OCI-LY3 (cell line): ENCODE results near the gene SUCLA2.

Source experiments
- H2AFZ ChIP-seq: fragments of 200-600, 300-600 bp; shearing (Covaris generic); 2 replicates; pipeline ENCODE4 v1.6.0; 2014; ENCODE audit warnings: antibody characterized with exemption, low read depth, low read length
- H3K27ac ChIP-seq: fragments of 200-600, 300-600 bp; sonication (generic); 2 replicates; pipeline ENCODE4 v1.5.1; 2014; ENCODE audit warnings: mild to moderate bottlenecking, low read length, moderate library complexity, mixed read lengths
- H3K27me3 ChIP-seq: fragments of 200-600, 300-600 bp; sonication (generic); 2 replicates; pipeline ENCODE4 v1.6.1; 2014; ENCODE audit warnings: low read depth, low read length, mixed read lengths
- H3K36me3 ChIP-seq: fragments of 200-600, 300-600 bp; sonication (generic); replicated peaks from 2 replicates; pipeline ENCODE3; 2014; ENCODE audit warnings: low read depth, low read length, mixed read lengths
- H3K4me1 ChIP-seq: fragments of 300-600, 200-600 bp; sonication (generic); 2 replicates; pipeline ENCODE4 v1.6.1; 2014; ENCODE audit warnings: low read length, mixed read lengths
- H3K4me2 ChIP-seq: fragments of 200-600, 300-600 bp; sonication (generic); 2 replicates; pipeline ENCODE4 v1.6.1; 2014; ENCODE audit warnings: low read length, mixed read lengths
- H3K4me3 ChIP-seq: fragments of 300-600, 200-600 bp; sonication (generic); 2 replicates; pipeline ENCODE4 v1.5.1; 2014; ENCODE audit warnings: antibody characterized with exemption, mild to moderate bottlenecking, low read length, moderate library complexity
- H3K79me2 ChIP-seq: fragments of 300-600, 200-600 bp; shearing (Covaris generic); 2 replicates; pipeline ENCODE4 v1.6.1; 2014; ENCODE audit warnings: mild to moderate bottlenecking, low read length, mixed read lengths
- H3K9ac ChIP-seq: fragments of 300-600, 200-600 bp; shearing (Covaris generic); 2 replicates; pipeline ENCODE4 v1.6.0; 2014; ENCODE audit warnings: mild to moderate bottlenecking, low read length, moderate library complexity
- H3K9me3 ChIP-seq: fragments of 200-600, 300-600 bp; shearing (Covaris generic); 2 replicates; pipeline ENCODE4 v1.6.1; 2014; ENCODE audit warnings: low read length, mixed read lengths; ENCODE audit not compliant: insufficient read depth
- H4K20me1 ChIP-seq: fragments of 200-600, 300-600 bp; sonication (generic); 2 replicates; pipeline ENCODE4 v1.6.1; 2016; ENCODE audit warnings: low read length, mixed read lengths; ENCODE audit not compliant: insufficient read depth
- CTCF ChIP-seq: fragments of 200-600, 300-600 bp; sonication (generic); IDR thresholded peaks from 2 replicates; pipeline ENCODE4 v1.5.1; 2014; ENCODE audit warnings: antibody characterized with exemption, low read length, low read depth
- EZH2phosphoT487 ChIP-seq: fragments of 200-600 bp; shearing (Covaris generic); IDR thresholded peaks from 2 replicates; pipeline ENCODE4 v1.6.1; 2018; ENCODE audit warnings: antibody characterized with exemption, mixed run types, low read depth

SUCLA2 gene

GRCh38 chr13:48029859-48030258, 28.8 kb upstream of the SUCLA2 start:
- no peak overlapping the region for H3K27ac ChIP-seq
- peaks cover 32% of the 10 kb centered on the region for H3K36me3 ChIP-seq
- H3K9me3 ChIP-seq, result peaks cover 21% of the 10 kb centered on the region; the same call in 1 of the 2 replicates
- no peak overlapping the region for H3K4me2 ChIP-seq
- no peak overlapping the region for H3K4me3 ChIP-seq
- no peaks in the 10 kb centered on the region for H3K79me2 ChIP-seq
- no peaks in the 10 kb centered on the region for H4K20me1 ChIP-seq
- H3K27me3 ChIP-seq, result no peaks in the 10 kb centered on the region
- no peaks in the 10 kb centered on the region for H3K4me1 ChIP-seq
- no peak overlapping the region for H2AFZ ChIP-seq
- TF ChIP-seq EZH2phosphoT487 (no peak), CTCF (no peak)
- no peak overlapping the region for H3K9ac ChIP-seq

- H4K20me1 ChIP-seq, result no peaks in the 10 kb centered on the region
- no peak overlapping the region for H2AFZ ChIP-seq
- H3K9me3 ChIP-seq, result peaks cover 18% of the 10 kb centered on the region; the same call in 1 of the 2 replicates
- H3K27ac ChIP-seq, result no peak overlapping the region
- no peaks in the 10 kb centered on the region for H3K4me1 ChIP-seq
- H3K36me3 ChIP-seq, result peaks cover 28% of the 10 kb centered on the region
- no peaks in the 10 kb centered on the region for H3K27me3 ChIP-seq
- H3K79me2 ChIP-seq, result no peaks in the 10 kb centered on the region
- no peak overlapping the region for H3K9ac ChIP-seq
- no peak overlapping the region for H3K4me3 ChIP-seq
- no peak for TF ChIP-seq EZH2phosphoT487
- TF ChIP-seq CTCF, result no peak
- H3K4me2 ChIP-seq, result no peak overlapping the region
Observed at GRCh38 chr13:48028066-48028465, 27.0 kb upstream of the SUCLA2 start.

- H3K27ac ChIP-seq, result no peak overlapping the region
- H3K27me3 ChIP-seq, result no peaks in the 10 kb centered on the region
- H4K20me1 ChIP-seq, result no peaks in the 10 kb centered on the region
- H3K4me1 ChIP-seq, result no peaks in the 10 kb centered on the region
- H3K9ac ChIP-seq, result no peak overlapping the region
- no peak overlapping the region for H3K4me3 ChIP-seq
- H3K9me3 ChIP-seq, result no peaks in the 10 kb centered on the region
- H3K4me2 ChIP-seq, result no peak overlapping the region
- H3K36me3 ChIP-seq, result no peaks in the 10 kb centered on the region
- H3K79me2 ChIP-seq, result no peaks in the 10 kb centered on the region
- no peak for TF ChIP-seq EZH2phosphoT487
- TF ChIP-seq CTCF, result no peak
- H2AFZ ChIP-seq, result no peak overlapping the region
Observed at GRCh38 chr13:48019796-48020195, 18.7 kb upstream of the SUCLA2 start.

- H3K9me3 ChIP-seq, result no peaks in the 10 kb centered on the region
- no peaks in the 10 kb centered on the region for H3K36me3 ChIP-seq
- H2AFZ ChIP-seq, result no peak overlapping the region
- no peak overlapping the region for H3K9ac ChIP-seq
- no peaks in the 10 kb centered on the region for H4K20me1 ChIP-seq
- no peaks in the 10 kb centered on the region for H3K79me2 ChIP-seq
- no peak overlapping the region for H3K27ac ChIP-seq
- no peaks in the 10 kb centered on the region for H3K4me1 ChIP-seq
- no peaks in the 10 kb centered on the region for H3K27me3 ChIP-seq
- TF ChIP-seq EZH2phosphoT487 (no peak), CTCF (no peak)
- H3K4me2 ChIP-seq, result no peak overlapping the region
- H3K4me3 ChIP-seq, result no peak overlapping the region
Observed at GRCh38 chr13:48018637-48019036, 17.6 kb upstream of the SUCLA2 start.
